CD14-positive monocyte (primary cell): ENCODE measurements around the gene NUMB. TPM values are rescaled to one million over a fixed set of nuclear protein-coding genes. Genes with fewer than 3 reads are reported as not detected.

Experiments used
- DNase-seq, 3 donors: peaks; one replicate each; pipeline ENCODE4 v3.0.0-alpha.2; 2011 to 2022
- H2AFZ ChIP-seq: 2 replicates; pipeline ENCODE4 v1.6.0; 2012; ENCODE audit warnings: mild to moderate bottlenecking, low read depth, low read length, inconsistent platforms; ENCODE audit not compliant: insufficient read depth, poor library complexity, severe bottlenecking
- H3K27ac ChIP-seq, 2 donors: 1 replicate in 1 of 2; 2 replicates in 1 of 2; pipeline ENCODE4 v1.5.1; 2012 to 2013; ENCODE audit warnings: low read length in 2 of 2, control low read depth in 1 of 2, inconsistent platforms in 1 of 2, low read depth in 1 of 2, mild to moderate bottlenecking in 1 of 2
- H3K27me3 ChIP-seq, 2 donors: one replicate each; pipeline versions ENCODE4 v1.6.0 to v1.6.1; 2011 to 2013; ENCODE audit warnings: low read length in 2 of 2; ENCODE audit not compliant: control insufficient read depth in 2 of 2, insufficient read depth in 2 of 2
- H3K36me3 ChIP-seq, 2 donors: replicated peaks in 1 of 2; 1 replicate in 1 of 2; 2 replicates in 1 of 2; pipeline versions ENCODE4 v1.5.1 to v1.6.1; 2012 to 2013; ENCODE audit warnings: low read length in 2 of 2, control low read depth in 1 of 2, inconsistent platforms in 1 of 2, mild to moderate bottlenecking in 1 of 2; ENCODE audit not compliant: insufficient read depth in 2 of 2, control insufficient read depth in 1 of 2
- H3K4me1 ChIP-seq, 2 donors: 1 replicate in 1 of 2; 2 replicates in 1 of 2; pipeline versions ENCODE4 v1.5.1 to v1.6.1; 2012 to 2013; ENCODE audit warnings: low read length in 2 of 2, control low read depth in 1 of 2, inconsistent platforms in 1 of 2, mild to moderate bottlenecking in 1 of 2, moderate library complexity in 1 of 2; ENCODE audit not compliant: insufficient read depth in 2 of 2, control insufficient read depth in 1 of 2
- H3K4me2 ChIP-seq: replicated peaks from 2 replicates; pipeline ENCODE3; 2012; ENCODE audit warnings: low read length, moderate library complexity, mild to moderate bottlenecking; ENCODE audit not compliant: poor library complexity, severe bottlenecking; ENCODE audit errors: extremely low read depth
- H3K4me3 ChIP-seq, 3 experiments: fragments of 200-600 bp in 1 of 3; sonication (generic) in 1 of 3; replicated peaks in 1 of 3; 1 replicate in 2 of 3; 2 replicates in 1 of 3; pipeline ENCODE4 v1.5.1; 2011 to 2013; ENCODE audit warnings: low read length in 3 of 3, mild to moderate bottlenecking in 3 of 3, control low read depth in 2 of 3, low read depth in 2 of 3, inconsistent platforms in 1 of 3, moderate library complexity in 1 of 3
- H3K79me2 ChIP-seq: 2 replicates; pipeline ENCODE4 v1.6.0; 2012; ENCODE audit warnings: mild to moderate bottlenecking, control low read depth, inconsistent platforms, low read length, moderate library complexity; ENCODE audit not compliant: insufficient read depth
- H3K9ac ChIP-seq: 2 replicates; pipeline ENCODE4 v1.6.0; 2017; ENCODE audit warnings: low read length, mild to moderate bottlenecking; ENCODE audit not compliant: insufficient read depth, poor library complexity, severe bottlenecking
- H3K9me3 ChIP-seq, 2 donors: replicated peaks in 1 of 2; 1 replicate in 1 of 2; 2 replicates in 1 of 2; pipeline versions ENCODE4 v1.5.1 to v1.6.1; 2012 to 2013; ENCODE audit warnings: low read length in 2 of 2, control low read depth in 1 of 2; ENCODE audit not compliant: control insufficient read depth in 1 of 2, insufficient read depth in 1 of 2
- H4K20me1 ChIP-seq: 2 replicates; pipeline ENCODE4 v1.6.0; 2012; ENCODE audit warnings: mild to moderate bottlenecking, low read length, control low read depth, moderate library complexity; ENCODE audit not compliant: insufficient read depth
- H3K27ac Mint-ChIP-seq, 7 donors: one replicate each; pipeline ENCODE4 v1.8.0; 2020; ENCODE audit warnings: mild to moderate bottlenecking in 7 of 7, mixed read lengths in 7 of 7, moderate library complexity in 6 of 7, inconsistent platforms in 2 of 7
- H3K27me3 Mint-ChIP-seq, 3 donors: one replicate each; pipeline ENCODE4 v1.8.0; 2021 to 2022; ENCODE audit warnings: low read depth in 3 of 3, mild to moderate bottlenecking in 3 of 3, mixed read lengths in 3 of 3, moderate library complexity in 3 of 3, inconsistent platforms in 1 of 3
- H3K36me3 Mint-ChIP-seq, 2 donors: one replicate each; pipeline ENCODE4 v1.8.0; 2020; ENCODE audit warnings: mixed read lengths in 2 of 2, inconsistent platforms in 1 of 2, mild to moderate bottlenecking in 1 of 2
- H3K4me1 Mint-ChIP-seq: one replicate; pipeline ENCODE4 v1.8.0; 2020; ENCODE audit warnings: mild to moderate bottlenecking, mixed read lengths
- H3K4me3 Mint-ChIP-seq, 2 donors: one replicate each; pipeline ENCODE4 v1.8.0; 2020; ENCODE audit warnings: mild to moderate bottlenecking in 2 of 2, mixed read lengths in 2 of 2, moderate library complexity in 1 of 2
- H3K9me3 Mint-ChIP-seq, 7 donors: one replicate each; pipeline ENCODE4 v1.8.0; 2020 to 2022; ENCODE audit warnings: mixed read lengths in 7 of 7, mild to moderate bottlenecking in 6 of 7, moderate library complexity in 6 of 7, inconsistent platforms in 2 of 7
- whole genome bisulfite sequencing: methylation state at CpG from one replicate; pipeline ENCODE4 v1.1.5; 2013; ENCODE audit warnings: missing lambda C conversion rate; ENCODE audit not compliant: insufficient coverage; 5-methylcytosine and 5-hydroxymethylcytosine counted together
- intact Hi-C, 2 donors: fragments of 100-400 bp; cut with micrococcal nuclease; formaldehyde crosslinking; loops; one replicate each; pipeline versions ENCODE4 v1.15.0 to v1.15.1; 2023
- polyA plus RNA-seq, 3 donors: library from polyadenylated mRNA; depleted of rRNA in 1 of 3; unstranded in 2 of 3; stranded (reverse) in 1 of 3; fragments of 300-500 nt in 2 of 3; fragments of >200 nt in 1 of 3; fragmentation: Illumina TruSeq in 2 of 3; gene quantifications; 1 replicate in 2 of 3; 2 replicates in 1 of 3; pipeline ENCODE4 v1.2.3, GENCODE V29; 2012 to 2021
- TF ChIP-seq, protein P1 (sequence below): fragments of 200-600 bp; IDR thresholded peaks from one replicate; pipeline ENCODE4 v1.8.0; 2022; ENCODE audit warnings: antibody characterized with exemption, mild to moderate bottlenecking

The NUMB gene
- polyA plus RNA-seq, 3 donors, result 83.4 to 223 (median 126) TPM

- Mint-ChIP-seq H3K36me3 (peaks cover 0 to 6% of the 10 kb centered on the region in 2 donors), H3K9me3 (no peaks in the 10 kb centered on the region), H3K4me3 (peak overlapping the region; percentile 57 to 69), H3K4me1 (peaks cover 72% of the 10 kb centered on the region), H3K27ac (peak overlapping the region; percentile 98 to 100 (median 100)), H3K27me3 (peaks cover 0 to 2% (median 0%) of the 10 kb centered on the region in 3 donors)
- Histone ChIP-seq H3K9ac (peak overlapping the region; percentile 73), H3K9me3 (no peaks in the 10 kb centered on the region), H3K79me2 (peaks cover 20% of the 10 kb centered on the region), H3K36me3 (no peaks in the 10 kb centered on the region), H3K27me3 (no peaks in the 10 kb centered on the region), H2AFZ (no peak overlapping the region), H3K27ac (peak overlapping the region; percentile 89 to 98), H4K20me1 (no peaks in the 10 kb centered on the region), H3K4me1 (peaks cover 62 to 85% of the 10 kb centered on the region in 2 donors), H3K4me3 (peak overlapping the region in 1 of 3 experiments; percentile 76), H3K4me2 (peak overlapping the region; percentile 92)
- intact Hi-C loops, result loop anchor here in 1 of 2 donors (1.0 to 5.0 kb wide), 2 partner anchors 10 to 45 kb away; no protein-coding TSS in a partner anchor
- TF ChIP-seq, protein P1, sequence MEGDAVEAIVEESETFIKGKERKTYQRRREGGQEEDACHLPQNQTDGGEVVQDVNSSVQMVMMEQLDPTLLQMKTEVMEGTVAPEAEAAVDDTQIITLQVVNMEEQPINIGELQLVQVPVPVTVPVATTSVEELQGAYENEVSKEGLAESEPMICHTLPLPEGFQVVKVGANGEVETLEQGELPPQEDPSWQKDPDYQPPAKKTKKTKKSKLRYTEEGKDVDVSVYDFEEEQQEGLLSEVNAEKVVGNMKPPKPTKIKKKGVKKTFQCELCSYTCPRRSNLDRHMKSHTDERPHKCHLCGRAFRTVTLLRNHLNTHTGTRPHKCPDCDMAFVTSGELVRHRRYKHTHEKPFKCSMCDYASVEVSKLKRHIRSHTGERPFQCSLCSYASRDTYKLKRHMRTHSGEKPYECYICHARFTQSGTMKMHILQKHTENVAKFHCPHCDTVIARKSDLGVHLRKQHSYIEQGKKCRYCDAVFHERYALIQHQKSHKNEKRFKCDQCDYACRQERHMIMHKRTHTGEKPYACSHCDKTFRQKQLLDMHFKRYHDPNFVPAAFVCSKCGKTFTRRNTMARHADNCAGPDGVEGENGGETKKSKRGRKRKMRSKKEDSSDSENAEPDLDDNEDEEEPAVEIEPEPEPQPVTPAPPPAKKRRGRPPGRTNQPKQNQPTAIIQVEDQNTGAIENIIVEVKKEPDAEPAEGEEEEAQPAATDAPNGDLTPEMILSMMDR, result no peak
- no CpG with 5 or more reads among the region's 4 CpGs for WGBS
- peak in 2 of 3 donors; percentile 52 to 54 for DNase-seq
These were observed 8.5 kb upstream of the NUMB start for GRCh38 chr14:73466861-73467260.

DNA sequence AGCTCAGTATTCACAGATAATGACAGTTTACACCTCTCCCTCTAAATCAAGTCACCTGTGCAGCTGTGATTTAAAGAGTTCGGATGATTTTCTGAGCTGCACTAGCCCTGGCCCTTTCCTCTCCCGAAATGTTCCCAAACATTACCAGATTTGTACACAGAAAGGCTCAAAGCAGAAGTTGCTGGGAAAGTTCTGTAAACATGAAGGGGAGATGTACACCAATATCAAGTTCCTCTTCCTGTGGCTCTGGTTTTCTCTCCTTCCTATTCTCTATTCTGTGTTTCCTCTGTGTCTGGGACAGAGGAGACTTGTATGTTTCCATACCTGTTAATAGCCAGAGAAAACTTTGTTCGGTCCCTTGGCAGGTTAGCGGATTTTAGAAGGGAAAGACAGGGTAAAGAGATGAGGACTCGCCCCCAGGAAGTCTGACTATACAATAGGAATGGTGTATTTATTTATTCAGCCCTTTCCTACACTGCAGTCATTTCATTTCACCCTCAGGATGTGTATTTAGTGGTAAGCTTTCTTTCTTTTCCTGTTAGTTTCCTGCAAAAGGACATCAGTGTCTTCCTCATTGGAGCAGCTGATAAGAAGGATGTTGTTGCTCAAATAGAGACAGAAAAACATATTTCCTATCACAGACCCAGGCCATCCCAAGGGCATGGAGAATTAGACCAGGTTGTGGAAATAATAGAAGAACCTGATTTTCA is 7.6 kb upstream of the NUMB start:
- Histone ChIP-seq H3K4me3 (peak overlapping the region; percentile 61 to 96 (median 76)), H3K27ac (peak overlapping the region; percentile 89 to 98), H3K27me3 (no peaks in the 10 kb centered on the region), H3K4me2 (peak overlapping the region; percentile 92), H4K20me1 (no peaks in the 10 kb centered on the region), H3K9me3 (no peaks in the 10 kb centered on the region), H3K36me3 (no peaks in the 10 kb centered on the region), H3K4me1 (peaks cover 70 to 87% of the 10 kb centered on the region in 2 donors), H2AFZ (no peak overlapping the region), H3K9ac (peak overlapping the region; percentile 73), H3K79me2 (peaks cover 28% of the 10 kb centered on the region)
- H3K4me1 Mint-ChIP-seq, result peaks cover 77% of the 10 kb centered on the region
- TF ChIP-seq, protein P1, result no peak
- intact Hi-C loops, result loop anchor here in 1 of 2 donors (1.0 to 5.0 kb wide), 2 partner anchors 9 to 44 kb away; no protein-coding TSS in a partner anchor
- H3K27ac Mint-ChIP-seq, result peak overlapping the region; percentile 98 to 100 (median 100)
- no CpG with 5 or more reads among the region's 5 CpGs for WGBS
- H3K4me3 Mint-ChIP-seq, result peak overlapping the region; percentile 73 to 96
- DNase-seq, result peak; percentile 56 to 91 (median 88)
- peaks cover 5 to 8% of the 10 kb centered on the region in 2 donors for H3K36me3 Mint-ChIP-seq
- peaks cover 0 to 2% (median 0%) of the 10 kb centered on the region in 3 donors for H3K27me3 Mint-ChIP-seq
- H3K9me3 Mint-ChIP-seq, result no peaks in the 10 kb centered on the region
